DOHH2 (cell line): ENCODE measurements around the gene ARHGAP24.

Experiments
- H3F3A ChIP-seq: fragments of 200-600 bp; sonication (generic), shearing (Covaris generic); 2 replicates; pipeline ENCODE4 v1.6.0; 2016; ENCODE audit warnings: antibody characterized with exemption, mild to moderate bottlenecking; ENCODE audit not compliant: control insufficient read depth, insufficient read depth
- H3K27ac ChIP-seq: fragments of 200-600 bp; sonication (generic); 2 replicates; pipeline ENCODE4 v1.5.1; 2014; ENCODE audit warnings: low read depth, mild to moderate bottlenecking, low read length, moderate library complexity
- H3K27me3 ChIP-seq: fragments of 200-600 bp; sonication (generic); 2 replicates; pipeline ENCODE4 v1.6.1; 2014; ENCODE audit warnings: mild to moderate bottlenecking, low read length, mixed read lengths; ENCODE audit not compliant: control insufficient read depth
- H3K36me3 ChIP-seq: fragments of 200-600 bp; sonication (generic); 2 replicates; pipeline ENCODE4 v1.6.1; 2014; ENCODE audit warnings: mild to moderate bottlenecking, low read length, moderate library complexity, mixed read lengths; ENCODE audit not compliant: control insufficient read depth
- H3K4me1 ChIP-seq: fragments of 200-600 bp; sonication (generic); 2 replicates; pipeline ENCODE4 v1.6.1; 2014; ENCODE audit warnings: mild to moderate bottlenecking, low read length, mixed read lengths; ENCODE audit not compliant: control insufficient read depth
- H3K4me2 ChIP-seq: fragments of 200-600 bp; sonication (generic); 2 replicates; pipeline ENCODE4 v1.6.0; 2014; ENCODE audit warnings: mild to moderate bottlenecking, low read length, moderate library complexity
- H3K4me3 ChIP-seq: fragments of 200-600 bp; sonication (generic); 2 replicates; pipeline ENCODE4 v1.5.1; 2014; ENCODE audit warnings: mild to moderate bottlenecking, low read length, mixed read lengths
- H3K79me2 ChIP-seq: fragments of 200-600 bp; sonication (generic); 2 replicates; pipeline ENCODE4 v1.6.1; 2014; ENCODE audit warnings: mild to moderate bottlenecking, low read length, mixed read lengths; ENCODE audit not compliant: control insufficient read depth
- H3K9me2 ChIP-seq: fragments of 200-600 bp; sonication (generic); replicated peaks from 2 replicates; pipeline ENCODE4 v1.6.1; 2014; ENCODE audit warnings: mild to moderate bottlenecking, low read length, mixed read lengths; ENCODE audit not compliant: control insufficient read depth
- H3K9me3 ChIP-seq: fragments of 200-600 bp; sonication (generic); 2 replicates; pipeline ENCODE4 v1.6.1; 2014; ENCODE audit warnings: antibody characterized with exemption, low read length, mixed read lengths; ENCODE audit not compliant: control insufficient read depth, insufficient read depth
- H4K20me1 ChIP-seq: fragments of 200-600 bp; sonication (generic); 2 replicates; pipeline ENCODE4 v1.6.0; 2014; ENCODE audit warnings: low read depth, mild to moderate bottlenecking, antibody characterized with exemption, low read length, moderate library complexity; ENCODE audit not compliant: control insufficient read depth, insufficient read depth
- CTCF ChIP-seq: fragments of 200-600 bp; sonication (generic); IDR thresholded peaks from one replicate; pipeline ENCODE4 v1.5.1; 2014; ENCODE audit warnings: antibody characterized with exemption, mild to moderate bottlenecking, low read depth, low read length; ENCODE audit not compliant: poor library complexity, severe bottlenecking
- EZH2phosphoT487 ChIP-seq: fragments of 200-600 bp; sonication (generic); IDR thresholded peaks from 2 replicates; pipeline ENCODE4 v1.6.1; 2017; ENCODE audit warnings: borderline replicate concordance, mild to moderate bottlenecking, antibody characterized with exemption, low read length, moderate library complexity, mixed read lengths

Gene ARHGAP24

DNA sequence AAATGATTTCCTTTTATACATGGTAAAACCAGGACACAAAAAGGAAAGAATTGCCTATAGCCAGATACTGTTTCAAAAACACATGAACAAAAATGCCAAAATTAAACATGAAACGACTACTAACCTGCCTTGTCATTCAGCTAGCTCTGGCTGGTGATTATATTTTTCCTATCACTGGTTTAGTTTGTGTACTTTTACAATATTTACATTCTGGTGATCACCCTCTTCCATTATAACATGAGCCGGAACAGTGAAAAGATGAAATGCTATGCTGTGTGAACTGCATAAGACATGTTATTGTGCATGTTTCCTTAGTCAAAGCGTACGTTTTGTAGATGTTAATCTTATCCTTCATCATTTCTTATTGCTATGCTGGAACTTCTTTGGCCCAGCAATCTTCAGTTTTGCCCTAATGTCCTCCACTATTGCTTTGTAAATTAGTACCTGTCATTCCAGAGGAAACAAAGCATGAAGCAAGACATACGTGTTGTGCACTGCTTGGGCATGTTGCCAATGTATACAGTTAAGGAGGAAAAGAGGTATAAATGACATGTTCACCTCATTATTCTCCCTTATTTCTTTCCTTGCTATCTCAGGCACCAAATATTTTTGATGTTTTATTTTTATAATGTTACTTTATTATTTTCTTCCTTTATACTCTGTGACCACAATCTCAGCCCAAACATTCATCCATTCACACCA, 386.3 kb downstream of the ARHGAP24 start:
- Histone ChIP-seq H3K4me2 (no peak overlapping the region), H3K9me3 (no peaks in the 10 kb centered on the region), H3K36me3 (no peaks in the 10 kb centered on the region), H3K79me2 (no peaks in the 10 kb centered on the region), H3K4me1 (no peaks in the 10 kb centered on the region), H3F3A (no peaks in the 10 kb centered on the region), H3K27me3 (no peaks in the 10 kb centered on the region), H3K4me3 (no peak overlapping the region), H4K20me1 (no peaks in the 10 kb centered on the region), H3K27ac (no peak overlapping the region), H3K9me2 (no peaks in the 10 kb centered on the region)
- TF ChIP-seq EZH2phosphoT487 (no peak), CTCF (no peak)

- Histone ChIP-seq H3K9me2 (no peaks in the 10 kb centered on the region), H3F3A (no peaks in the 10 kb centered on the region), H4K20me1 (no peaks in the 10 kb centered on the region), H3K27me3 (peaks cover 2% of the 10 kb centered on the region; the same call in 1 of the 2 replicates), H3K4me2 (no peak overlapping the region), H3K79me2 (no peaks in the 10 kb centered on the region), H3K27ac (no peak overlapping the region), H3K9me3 (no peaks in the 10 kb centered on the region), H3K4me1 (no peaks in the 10 kb centered on the region), H3K4me3 (no peak overlapping the region), H3K36me3 (no peaks in the 10 kb centered on the region)
- no peak for TF ChIP-seq EZH2phosphoT487
- TF ChIP-seq CTCF: no peak
Observed at GRCh38 chr4:85862896-85863295, 387.9 kb downstream of the ARHGAP24 start.

DNA sequence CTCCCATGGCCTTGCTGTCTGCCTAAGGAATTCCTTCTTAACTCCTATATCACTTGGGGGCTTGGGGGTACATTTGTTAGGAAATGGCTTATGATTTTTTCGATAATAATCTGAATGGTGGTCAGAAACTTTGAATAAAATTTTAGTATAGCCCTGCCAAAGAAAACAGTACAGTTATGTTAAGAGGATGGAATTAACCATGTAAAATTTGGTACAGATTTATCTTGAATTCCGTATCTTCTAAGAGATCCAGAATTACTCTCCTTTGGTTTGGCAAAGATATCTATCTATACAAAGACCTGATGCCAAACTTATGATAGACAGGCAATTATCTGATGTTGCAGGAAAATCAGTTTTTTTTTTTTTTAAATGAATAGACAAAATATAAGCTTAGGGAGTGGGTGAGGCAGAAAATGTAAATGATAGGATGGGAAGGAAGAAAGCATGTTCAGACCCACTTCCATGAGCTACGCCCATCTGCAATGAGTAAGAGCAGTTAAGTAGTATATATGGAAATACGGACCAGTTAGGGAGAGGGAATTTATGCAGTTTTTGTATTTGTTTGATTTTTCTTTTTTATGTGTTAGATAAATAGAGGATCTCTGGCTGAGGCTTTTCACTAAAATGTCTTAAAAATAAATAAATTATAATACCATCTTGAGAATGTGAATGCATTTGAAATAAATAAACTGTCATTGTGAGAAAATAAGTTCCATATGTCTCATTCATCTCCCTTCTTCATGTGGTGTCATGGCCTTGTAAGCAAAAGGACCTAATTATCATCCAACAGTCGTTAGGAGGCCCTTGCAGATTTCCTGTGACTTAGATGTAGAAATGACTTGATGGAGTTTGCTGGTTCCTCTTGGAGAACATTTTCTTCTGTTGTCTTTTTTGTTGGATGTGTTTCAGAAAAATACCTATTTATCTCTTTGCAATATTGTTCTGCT, 389.6 kb downstream of the ARHGAP24 start:
- Histone ChIP-seq H3K4me1 (no peaks in the 10 kb centered on the region), H3K4me2 (no peak overlapping the region), H3K9me2 (no peaks in the 10 kb centered on the region), H3K4me3 (no peak overlapping the region), H3K27ac (no peak overlapping the region), H4K20me1 (no peaks in the 10 kb centered on the region), H3K9me3 (no peaks in the 10 kb centered on the region), H3K27me3 (peaks cover 4% of the 10 kb centered on the region; the same call in 1 of the 2 replicates), H3K79me2 (no peaks in the 10 kb centered on the region), H3F3A (no peaks in the 10 kb centered on the region), H3K36me3 (no peaks in the 10 kb centered on the region)
- TF ChIP-seq EZH2phosphoT487 (no peak), CTCF (no peak)
